Muscle of leg (tissue), 11 donors: ENCODE results near the gene DDX51. TPM values are rescaled to one million over a fixed set of nuclear protein-coding genes. Genes with fewer than 3 reads are reported as not detected.
"Not testable (repeated sequence)": the region's sequence is repeated elsewhere in the genome, so short reads cannot be mapped to it uniquely, and the experiment has no call there.

ENCODE experiments used
- DNase-seq: peaks from one replicate; pipeline ENCODE4 v3.0.0; 2013
- H3K27ac ChIP-seq: one replicate; pipeline ENCODE4 v1.5.1; 2013; ENCODE audit warnings: mild to moderate bottlenecking, low read length, control low read depth
- H3K27me3 ChIP-seq: one replicate; pipeline ENCODE4 v1.6.1; 2013; ENCODE audit warnings: low read length; ENCODE audit not compliant: control insufficient read depth, insufficient read depth
- H3K36me3 ChIP-seq: one replicate; pipeline ENCODE4 v1.6.1; 2013; ENCODE audit warnings: low read length; ENCODE audit not compliant: control insufficient read depth, insufficient read depth
- H3K4me1 ChIP-seq: one replicate; pipeline ENCODE4 v1.6.1; 2013; ENCODE audit warnings: low read length; ENCODE audit not compliant: control insufficient read depth, insufficient read depth
- H3K4me3 ChIP-seq: one replicate; pipeline ENCODE4 v1.5.1; 2013; ENCODE audit warnings: low read length, control low read depth
- H3K9me3 ChIP-seq: replicated peaks from 2 replicates; pipeline ENCODE4 v1.6.1; 2013; ENCODE audit warnings: low read depth, low read length; ENCODE audit not compliant: control insufficient read depth
- WGBS: methylation state at CpG from one replicate; pipeline ENCODE4 v1.1.5; 2013; ENCODE audit warnings: missing lambda C conversion rate; ENCODE audit not compliant: insufficient coverage; 5-methylcytosine and 5-hydroxymethylcytosine counted together
- polyA plus RNA-seq, 8 donors: library from polyadenylated mRNA; unstranded; fragments of 120-200 nt; gene quantifications; one replicate each; pipeline versions ENCODE4 v1.2.1 to v1.2.3, GENCODE V29; 2013; ENCODE audit warnings: inconsistent platforms in 1 of 8, low replicate concordance in 1 of 8; ENCODE audit not compliant: insufficient read length in 8 of 8, insufficient read depth in 1 of 8
- total RNA-seq: library from RNA; stranded (reverse); fragments of 120-200 nt; gene quantifications from one replicate; pipeline ENCODE4 v1.2.4, GENCODE V29; 2013

The DDX51 gene
- total and polyA plus RNA-seq, 9 donors: 5.7 to 18.0 (median 14.3) TPM

DNA sequence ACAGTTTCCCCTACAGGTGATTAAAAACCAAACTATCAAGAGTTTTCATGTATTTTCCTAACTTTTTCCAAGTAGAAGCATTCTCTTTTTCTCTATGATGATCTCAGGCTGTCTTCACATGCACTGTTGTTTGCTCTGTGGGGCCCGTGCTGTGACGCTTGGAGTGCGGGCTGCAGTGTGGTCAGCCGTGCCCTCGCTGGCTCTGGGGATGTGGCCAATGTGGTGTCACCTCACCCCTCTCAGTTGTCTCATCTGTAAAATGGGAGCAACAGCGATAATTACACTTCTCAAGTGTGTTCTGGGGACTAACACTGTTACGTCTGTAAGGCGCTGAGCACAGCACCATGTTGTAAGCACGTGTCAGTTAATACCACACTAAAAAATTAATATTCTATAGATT lies 28.6 kb downstream of the DDX51 start:
- no peak overlapping the region for H3K27ac ChIP-seq
- peaks cover 34% of the 10 kb centered on the region for H3K36me3 ChIP-seq
- H3K27me3 ChIP-seq: no peaks in the 10 kb centered on the region
- no peak for DNase-seq
- 94% methylated on average over 5 of the region's 9 CpGs for WGBS
- H3K9me3 ChIP-seq: no peaks in the 10 kb centered on the region
- no peaks in the 10 kb centered on the region for H3K4me1 ChIP-seq
- no peak overlapping the region for H3K4me3 ChIP-seq

DNA sequence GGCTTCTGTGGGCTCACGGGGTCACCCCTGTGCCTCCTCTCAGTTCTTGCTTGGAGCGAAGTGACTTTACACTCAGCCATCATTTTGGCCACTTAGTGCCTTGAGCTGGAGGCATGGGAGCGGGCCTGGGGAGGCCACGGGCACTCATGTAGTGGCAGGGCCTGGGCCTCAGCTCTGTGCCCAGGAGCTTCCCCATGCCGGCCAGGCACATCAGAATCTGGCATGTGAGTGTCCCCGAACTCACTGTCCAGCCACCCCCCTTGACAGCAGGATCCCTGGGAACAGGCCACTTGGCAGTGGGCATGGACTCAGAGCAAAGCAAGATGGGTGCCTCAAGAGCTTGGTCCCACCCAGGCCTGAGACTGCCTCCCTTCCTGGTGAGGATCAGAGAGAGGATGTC lies 29.5 kb downstream of the DDX51 start:
- DNase-seq: no peak
- H3K4me3 ChIP-seq: no peak overlapping the region
- H3K9me3 ChIP-seq: no peaks in the 10 kb centered on the region
- peaks cover 35% of the 10 kb centered on the region for H3K36me3 ChIP-seq
- H3K4me1 ChIP-seq: no peaks in the 10 kb centered on the region
- H3K27me3 ChIP-seq: no peaks in the 10 kb centered on the region
- no peak overlapping the region for H3K27ac ChIP-seq
- WGBS: 93% methylated on average over 6 of the region's 6 CpGs

- no peak overlapping the region for H3K4me3 ChIP-seq
- peaks cover 36% of the 10 kb centered on the region for H3K36me3 ChIP-seq
- no peaks in the 10 kb centered on the region for H3K9me3 ChIP-seq
- no peak overlapping the region for H3K27ac ChIP-seq
- H3K27me3 ChIP-seq: no peaks in the 10 kb centered on the region
- 83% methylated on average over 17 of the region's 19 CpGs for WGBS
- H3K4me1 ChIP-seq: no peaks in the 10 kb centered on the region
- DNase-seq: no peak
Measured at GRCh38 chr12:132111654-132112304, 32.3 kb downstream of the DDX51 start.

- Histone ChIP-seq H3K9me3 (no peaks in the 10 kb centered on the region), H3K27me3 (no peaks in the 10 kb centered on the region), H3K27ac (no peak overlapping the region), H3K4me3 (no peak overlapping the region), H3K4me1 (no peaks in the 10 kb centered on the region), H3K36me3 (peaks cover 32% of the 10 kb centered on the region)
- DNase-seq: no peak
- no CpG with 5 or more reads among the region's 3 CpGs for WGBS
Measured at GRCh38 chr12:132110677-132111076, 33.4 kb downstream of the DDX51 start.

GRCh38 chr12:132109741-132110140 lies 34.4 kb downstream of the DDX51 start:
- Histone ChIP-seq H3K4me3 (no peak overlapping the region), H3K36me3 (peaks cover 28% of the 10 kb centered on the region), H3K9me3 (no peaks in the 10 kb centered on the region), H3K4me1 (no peaks in the 10 kb centered on the region), H3K27me3 (no peaks in the 10 kb centered on the region), H3K27ac (no peak overlapping the region)
- 92% methylated on average over 5 of the region's 8 CpGs for WGBS
- DNase-seq: no peak

DNA sequence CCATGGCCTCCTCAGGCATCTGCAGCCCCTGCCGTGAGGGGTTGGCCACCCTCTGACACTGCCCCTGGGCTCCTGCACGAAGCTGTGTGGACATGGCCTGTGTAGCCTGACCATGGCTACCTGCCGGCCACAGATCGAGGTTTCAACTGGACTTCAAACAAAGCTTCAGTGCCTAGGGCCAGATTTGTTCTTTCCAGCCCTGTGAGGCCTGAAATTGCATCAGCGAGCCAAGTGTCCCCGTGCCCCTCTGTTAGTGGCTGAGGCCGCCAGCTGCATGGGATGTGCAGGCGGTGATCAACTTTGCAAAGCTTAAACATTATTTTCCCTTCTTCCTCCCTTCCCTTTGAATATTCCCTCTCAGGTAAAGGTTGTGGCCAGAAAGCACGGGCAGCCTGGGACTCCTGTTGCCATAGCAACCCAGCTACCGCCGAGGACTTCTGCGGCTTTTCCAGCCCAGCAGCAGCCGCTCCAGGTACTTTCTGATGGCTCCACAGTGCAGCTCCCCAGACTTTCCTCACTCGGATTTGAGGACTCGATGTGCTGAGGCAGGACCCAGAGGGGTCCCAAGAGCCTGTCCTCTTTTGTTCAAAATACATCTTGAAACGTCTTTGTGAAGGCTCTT lies 35.8 kb downstream of the DDX51 start:
- H3K36me3 ChIP-seq: peaks cover 21% of the 10 kb centered on the region
- 60% methylated on average over 11 of the region's 16 CpGs for WGBS
- no peak overlapping the region for H3K27ac ChIP-seq
- H3K27me3 ChIP-seq: no peaks in the 10 kb centered on the region
- no peak overlapping the region for H3K4me3 ChIP-seq
- no peaks in the 10 kb centered on the region for H3K9me3 ChIP-seq
- no peaks in the 10 kb centered on the region for H3K4me1 ChIP-seq
- DNase-seq: no peak

DNA sequence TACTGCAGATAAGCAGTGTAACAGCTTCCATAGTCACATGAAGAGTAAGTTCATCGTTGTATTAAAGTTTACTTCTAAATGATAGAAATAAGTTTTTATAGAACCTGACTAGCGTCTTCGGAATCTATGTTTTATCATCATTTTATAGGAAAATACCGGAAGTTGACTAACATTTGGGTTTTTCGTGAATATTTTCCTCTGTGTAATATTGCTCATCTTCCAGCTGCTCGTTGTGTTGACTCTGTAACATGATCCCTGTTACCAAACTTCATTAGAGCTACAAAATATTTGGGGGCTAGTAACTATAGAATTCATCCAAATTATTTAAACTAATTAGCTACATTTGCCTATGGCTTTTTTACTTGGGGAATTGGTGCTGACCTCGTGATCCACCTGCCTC lies 37.2 kb downstream of the DDX51 start:
- no peaks in the 10 kb centered on the region for H3K9me3 ChIP-seq
- WGBS: no CpG with 5 or more reads among the region's 7 CpGs

DNA sequence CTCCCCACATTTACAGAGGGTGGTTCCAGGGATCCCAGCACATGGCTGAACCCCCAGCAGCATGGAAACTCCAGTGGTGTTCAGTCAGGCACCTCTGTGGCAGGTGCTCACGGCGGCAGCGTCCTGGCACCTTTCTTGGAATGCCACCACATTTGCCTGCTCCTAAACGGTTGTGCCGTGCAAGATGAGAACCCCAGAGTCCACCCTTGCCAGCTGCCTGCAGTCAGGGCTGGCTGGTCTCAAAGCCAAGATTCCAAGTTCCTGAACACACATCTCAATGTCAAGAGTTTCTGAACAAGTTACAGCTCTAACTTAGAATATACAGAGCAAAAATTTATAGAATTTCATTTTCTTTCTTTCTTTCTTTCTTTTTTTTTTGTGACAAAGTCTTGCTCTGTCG lies 38.7 kb downstream of the DDX51 start:
- WGBS: 94% methylated on average over 6 of the region's 6 CpGs
- H3K4me1 ChIP-seq: no peaks in the 10 kb centered on the region
- no peak overlapping the region for H3K27ac ChIP-seq
- H3K9me3 ChIP-seq: no peaks in the 10 kb centered on the region
- H3K36me3 ChIP-seq: peaks cover 15% of the 10 kb centered on the region
- DNase-seq: no peak
- no peak overlapping the region for H3K4me3 ChIP-seq
- H3K27me3 ChIP-seq: no peaks in the 10 kb centered on the region

More for the DNA sequence above, 37.2 kb downstream of the DDX51 start:
- no peaks in the 10 kb centered on the region for H3K4me1 ChIP-seq
- peaks cover 21% of the 10 kb centered on the region for H3K36me3 ChIP-seq
- H3K4me3 ChIP-seq: no peak overlapping the region
- DNase-seq: no peak
- no peaks in the 10 kb centered on the region for H3K27me3 ChIP-seq
- H3K27ac ChIP-seq: no peak overlapping the region

GRCh38 chr12:132103542-132104308 lies 40.4 kb downstream of the DDX51 start:
- 94% methylated on average over 17 of the region's 26 CpGs for WGBS
- Histone ChIP-seq H3K36me3 (peaks cover 16% of the 10 kb centered on the region), H3K27me3 (no peaks in the 10 kb centered on the region), H3K9me3 (no peaks in the 10 kb centered on the region), H3K27ac (no peak overlapping the region), H3K4me3 (no peak overlapping the region), H3K4me1 (no peaks in the 10 kb centered on the region)
- DNase-seq: no peak

- H3K4me1 ChIP-seq, H3K9me3 ChIP-seq, H3K27me3 ChIP-seq, H3K27ac ChIP-seq, DNase-seq, H3K4me3 ChIP-seq: not testable (repeated sequence)
- peaks cover 13% of the 10 kb centered on the region for H3K36me3 ChIP-seq
- WGBS: 76% methylated on average over 13 of the region's 14 CpGs
Measured at GRCh38 chr12:132103072-132103471, 41.0 kb downstream of the DDX51 start.
